Uterus (tissue), 2 donors: ENCODE data around the gene RASSF7.

Experiments used
- POLR2A ChIP-seq, 2 donors: fragments of 450-650 bp; IDR thresholded peaks; one replicate each; pipeline ENCODE4 v1.6.1; 2016; ENCODE audit warnings: antibody characterized with exemption in 2 of 2, mild to moderate bottlenecking in 1 of 2, moderate library complexity in 1 of 2
- TF ChIP-seq, protein P1 (sequence below), 4 experiments: fragments of 200-600 bp in 2 of 4; fragments of 450-650 bp in 2 of 4; sonication (generic) in 2 of 4; IDR thresholded peaks; one replicate each; pipeline ENCODE4 v1.5.1; 2016 to 2019; ENCODE audit warnings: antibody characterized with exemption in 4 of 4, mild to moderate bottlenecking in 2 of 4, moderate library complexity in 1 of 4

DNA sequence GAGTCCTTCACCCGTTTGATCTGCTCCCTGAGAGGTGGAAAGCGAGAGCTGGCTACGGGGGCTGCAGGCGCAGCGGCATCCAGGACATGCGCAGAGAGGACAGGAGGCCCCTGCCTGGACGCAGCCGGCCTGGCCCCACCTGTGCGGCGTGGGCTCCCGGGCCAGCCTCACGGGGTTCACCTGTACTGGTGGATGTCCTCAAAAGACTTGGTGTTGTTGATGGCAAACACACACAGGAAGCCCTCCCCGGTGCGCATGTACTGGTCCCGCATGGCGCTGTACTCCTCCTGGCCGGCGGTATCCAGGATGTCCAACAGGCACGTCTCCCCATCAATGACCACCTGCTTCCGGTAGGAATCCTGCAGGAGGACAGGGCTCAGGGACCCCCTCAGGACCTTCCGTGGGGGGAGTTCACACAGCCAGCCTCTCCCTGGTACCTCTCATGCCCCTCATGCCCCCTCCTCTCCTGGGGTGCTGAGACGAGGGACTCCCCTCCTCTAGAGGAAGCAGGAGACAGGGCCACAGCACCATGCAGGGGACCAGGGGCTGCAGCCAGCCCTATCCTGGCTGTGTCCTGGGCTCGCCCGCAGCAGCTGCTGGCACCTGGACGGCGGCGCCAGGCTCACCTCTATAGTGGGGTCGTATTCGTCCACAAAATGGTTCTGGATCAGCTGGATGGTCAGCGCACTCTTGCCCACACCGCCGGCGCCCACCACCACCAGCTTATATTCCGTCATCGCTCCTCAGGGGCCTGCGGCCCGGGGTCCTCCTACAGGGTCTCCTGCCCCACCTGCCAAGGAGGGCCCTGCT, 27.0 kb upstream of the RASSF7 start:
- TF ChIP-seq, protein P1, sequence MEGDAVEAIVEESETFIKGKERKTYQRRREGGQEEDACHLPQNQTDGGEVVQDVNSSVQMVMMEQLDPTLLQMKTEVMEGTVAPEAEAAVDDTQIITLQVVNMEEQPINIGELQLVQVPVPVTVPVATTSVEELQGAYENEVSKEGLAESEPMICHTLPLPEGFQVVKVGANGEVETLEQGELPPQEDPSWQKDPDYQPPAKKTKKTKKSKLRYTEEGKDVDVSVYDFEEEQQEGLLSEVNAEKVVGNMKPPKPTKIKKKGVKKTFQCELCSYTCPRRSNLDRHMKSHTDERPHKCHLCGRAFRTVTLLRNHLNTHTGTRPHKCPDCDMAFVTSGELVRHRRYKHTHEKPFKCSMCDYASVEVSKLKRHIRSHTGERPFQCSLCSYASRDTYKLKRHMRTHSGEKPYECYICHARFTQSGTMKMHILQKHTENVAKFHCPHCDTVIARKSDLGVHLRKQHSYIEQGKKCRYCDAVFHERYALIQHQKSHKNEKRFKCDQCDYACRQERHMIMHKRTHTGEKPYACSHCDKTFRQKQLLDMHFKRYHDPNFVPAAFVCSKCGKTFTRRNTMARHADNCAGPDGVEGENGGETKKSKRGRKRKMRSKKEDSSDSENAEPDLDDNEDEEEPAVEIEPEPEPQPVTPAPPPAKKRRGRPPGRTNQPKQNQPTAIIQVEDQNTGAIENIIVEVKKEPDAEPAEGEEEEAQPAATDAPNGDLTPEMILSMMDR (IDR thresholded peaks at IDR 0.05): no peak
- TF ChIP-seq POLR2A (IDR thresholded peaks at IDR 0.05): no peak
